Erythroblast (primary cell): ENCODE measurements around the gene UNG.
A peak's percentile ranks its signal among the peaks of the same experiment; 100 is the strongest.
"Not testable (repeated sequence)": the region's sequence is repeated elsewhere in the genome, so short reads cannot be mapped to it uniquely, and the experiment has no call there.

Source experiments
- DNase-seq, 2 experiments: peaks; one replicate each; lab custom pipeline; 2025; lab: John Stamatoyannopoulos, UW
- GATA1 ChIP-seq: IDR thresholded peaks from 2 replicates; pipeline ENCODE4 v1.6.1; 2011; ENCODE audit warnings: low read depth, mild to moderate bottlenecking, control low read depth, low read length, moderate library complexity
- POLR2A ChIP-seq: IDR thresholded peaks from 2 replicates; pipeline ENCODE4 v1.6.1; 2011; ENCODE audit warnings: mild to moderate bottlenecking, low read length

UNG gene

DNA sequence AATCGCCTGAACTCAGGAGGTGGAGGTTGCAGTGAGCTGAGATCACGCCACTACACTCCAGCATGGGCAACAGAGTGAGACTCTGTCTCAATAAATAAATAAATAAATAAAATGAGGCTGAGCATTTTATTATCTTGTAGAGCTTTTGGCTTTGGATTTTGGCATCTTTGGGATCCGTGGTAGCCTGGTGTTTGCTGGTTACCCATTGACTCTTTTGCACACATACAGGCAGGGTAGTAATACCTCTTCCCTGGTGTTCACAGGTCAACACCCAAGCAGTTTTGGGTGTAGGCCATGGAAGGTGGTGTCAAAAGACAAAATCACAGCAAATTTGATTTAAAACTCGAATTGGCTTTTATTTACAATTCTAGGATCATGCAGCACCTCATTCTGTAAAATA is 46.8 kb downstream of the UNG start:
- no peak for DNase-seq
- no peak for TF ChIP-seq GATA1
- no peak for TF ChIP-seq POLR2A

DNA sequence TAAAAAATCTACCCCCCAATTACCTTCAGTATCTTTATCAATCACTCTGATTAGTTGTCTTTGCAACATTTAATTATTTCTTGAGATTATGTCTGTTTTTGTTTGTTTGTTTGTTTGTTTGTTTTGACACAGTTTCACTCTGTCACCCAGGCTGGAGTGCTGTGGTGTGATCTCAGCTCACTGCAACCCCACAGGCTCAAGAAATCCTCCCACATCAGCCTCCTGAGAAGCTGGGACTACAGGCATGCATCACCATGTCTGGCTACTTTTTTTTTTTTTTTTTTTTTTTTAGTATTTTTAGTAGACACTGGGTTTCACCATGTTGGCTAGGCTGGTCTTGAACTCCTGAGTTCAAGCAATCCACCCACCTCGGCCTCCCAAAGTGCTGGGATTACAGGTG is 49.7 kb downstream of the UNG start:
- DNase-seq, result not testable (repeated sequence)

DNA sequence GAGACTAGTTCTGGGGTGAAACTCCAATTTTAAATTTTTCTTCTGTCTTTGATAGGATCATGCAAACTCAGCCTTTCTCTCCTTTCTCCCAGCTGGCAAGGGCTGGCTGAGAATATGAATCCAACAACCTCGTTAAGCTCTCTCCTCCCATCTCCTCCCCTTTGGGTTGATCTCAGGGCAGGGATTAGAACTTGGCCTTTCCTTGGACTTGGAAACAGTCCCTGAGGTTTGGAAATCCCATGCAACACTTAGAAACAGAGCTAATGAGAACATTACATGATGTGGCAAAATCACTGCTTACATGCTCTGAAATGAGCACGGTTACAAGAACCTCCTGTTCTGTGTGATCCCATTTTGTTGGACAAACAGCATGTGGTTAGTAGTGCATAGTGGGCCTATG is 50.6 kb downstream of the UNG start:
- no peak for DNase-seq
- TF ChIP-seq GATA1, result no peak
- TF ChIP-seq POLR2A, result no peak

DNA sequence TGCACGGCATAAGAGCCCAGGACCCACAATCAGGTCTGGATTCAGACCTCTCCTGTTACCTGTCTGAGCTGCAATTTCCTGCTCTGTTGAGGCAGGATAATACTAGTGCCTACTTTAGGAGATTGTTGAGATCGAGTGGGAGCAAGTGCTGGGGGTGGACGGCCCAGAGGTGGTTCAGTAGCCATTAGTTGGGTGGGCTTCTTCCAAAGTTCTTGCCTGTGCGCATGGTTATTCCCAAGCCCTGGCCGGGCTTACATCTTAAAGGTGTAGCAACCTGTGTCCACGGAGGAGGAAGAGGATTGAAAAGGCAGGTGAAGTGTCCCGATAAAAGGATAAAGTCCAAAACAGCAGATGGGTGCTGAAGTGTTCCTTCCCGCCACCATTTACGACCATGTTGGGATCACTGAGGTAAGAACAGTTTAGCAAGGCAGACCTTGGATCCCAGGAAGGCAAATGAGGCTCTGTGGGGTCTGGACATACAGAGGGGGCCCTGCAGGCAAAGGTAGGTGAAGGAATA is 52.8 kb downstream of the UNG start:
- TF ChIP-seq GATA1 (no peak), POLR2A (no peak)

DNA sequence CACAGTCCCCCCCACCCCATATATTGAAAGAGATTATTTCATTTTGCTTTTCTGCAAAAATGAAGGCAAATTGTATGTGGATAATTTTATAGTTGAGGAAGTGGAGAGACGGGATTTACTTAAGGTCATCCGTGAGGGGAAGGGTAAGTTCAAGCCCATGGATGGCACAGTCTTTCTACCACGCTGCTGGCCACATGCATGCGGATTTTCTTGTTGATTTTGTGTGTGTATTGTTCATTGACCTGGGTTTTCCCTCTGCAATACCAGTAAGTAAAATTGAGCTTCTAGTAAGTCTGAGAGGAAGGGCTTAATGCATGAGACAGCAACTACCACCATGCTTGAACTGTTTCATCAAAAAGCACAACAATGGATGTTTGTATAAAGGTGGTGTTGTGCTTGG is 54.1 kb downstream of the UNG start:
- TF ChIP-seq GATA1, result no peak
- no peak for TF ChIP-seq POLR2A
- no peak for DNase-seq

More for the DNA sequence above, 52.8 kb downstream of the UNG start:
- DNase-seq, result no peak

DNA sequence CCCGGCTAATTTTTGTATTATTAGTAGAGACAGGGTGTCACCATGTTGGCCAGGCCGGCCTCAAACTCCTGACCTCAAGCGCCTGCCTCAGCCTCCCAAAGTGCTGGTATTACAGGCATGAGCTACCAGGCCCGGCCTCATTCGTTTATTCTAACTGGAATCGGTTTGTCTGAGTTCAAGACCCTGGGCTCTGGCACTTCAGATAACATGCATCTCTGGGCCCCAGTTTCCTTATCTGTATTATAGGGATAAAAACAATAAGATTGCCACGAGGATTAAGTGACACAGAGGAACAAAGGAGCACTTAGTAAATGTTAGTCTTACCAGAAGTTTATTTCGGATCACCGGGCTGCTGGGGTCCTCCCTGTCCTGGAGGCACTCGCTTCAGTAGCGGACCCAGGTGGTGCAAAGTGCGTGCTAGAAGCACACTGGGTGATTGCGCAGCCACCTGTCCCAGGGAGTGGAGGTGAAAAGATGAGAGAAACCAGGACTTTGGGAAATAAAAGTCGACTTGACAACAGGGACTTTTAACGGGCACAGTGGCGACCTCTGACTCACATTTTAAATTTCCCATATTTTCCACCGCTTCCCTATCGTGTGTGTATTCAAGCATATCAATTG is 56.5 kb downstream of the UNG start:
- DNase-seq, result peak; percentile 65 to 87
- TF ChIP-seq POLR2A (no peak), GATA1 (no peak)

DNA sequence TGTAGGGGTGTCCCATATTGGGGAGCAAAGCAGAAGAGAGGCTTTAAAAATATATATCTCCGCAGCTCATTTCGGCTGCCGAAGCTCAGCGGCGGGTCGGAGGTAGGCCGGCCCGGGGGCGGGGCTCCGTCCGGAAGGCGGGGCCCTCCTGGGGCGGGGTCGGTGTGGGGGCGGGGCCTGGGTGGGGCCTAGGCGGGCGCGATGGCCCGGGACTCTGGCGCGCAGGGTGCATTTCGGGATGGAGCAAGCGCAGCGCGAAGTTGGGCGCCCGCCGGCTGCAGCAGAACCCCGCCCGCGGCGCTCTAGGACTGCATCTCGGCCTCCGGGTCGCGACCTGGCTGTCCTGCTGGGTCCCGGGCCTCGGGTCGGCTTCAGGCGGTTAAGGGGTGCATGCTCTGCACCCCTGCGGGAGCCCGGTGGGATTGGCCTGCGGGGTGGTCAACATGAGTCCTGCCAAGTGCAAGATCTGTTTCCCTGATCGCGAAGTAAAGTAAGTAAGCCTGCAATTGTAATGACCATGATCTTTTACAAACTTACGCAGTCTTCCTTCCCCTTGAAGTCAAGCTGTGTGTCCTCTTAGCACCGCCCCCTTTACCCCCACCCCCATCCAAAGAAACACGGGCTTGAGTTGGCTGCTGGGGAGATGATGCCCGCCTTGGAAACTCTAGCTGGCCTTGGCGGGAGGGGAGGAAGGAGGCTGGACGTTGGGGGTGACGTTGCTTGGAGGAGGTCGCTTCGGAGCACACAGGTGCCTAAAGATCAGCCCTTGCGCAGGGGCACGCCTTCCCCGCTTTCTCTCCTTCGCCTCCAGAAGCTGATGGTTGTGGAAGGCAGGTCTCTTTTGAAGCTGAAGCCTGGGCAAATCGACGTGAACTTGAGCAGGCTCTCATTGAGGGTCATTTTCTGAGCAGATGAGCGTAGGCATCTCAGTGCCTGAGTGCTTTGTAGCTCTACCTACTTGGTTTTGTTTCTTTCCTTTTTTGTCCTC is 57.3 kb downstream of the UNG start:
- TF ChIP-seq POLR2A, result no peak
- TF ChIP-seq GATA1, result no peak
- peak; percentile 91 to 92 for DNase-seq

DNA sequence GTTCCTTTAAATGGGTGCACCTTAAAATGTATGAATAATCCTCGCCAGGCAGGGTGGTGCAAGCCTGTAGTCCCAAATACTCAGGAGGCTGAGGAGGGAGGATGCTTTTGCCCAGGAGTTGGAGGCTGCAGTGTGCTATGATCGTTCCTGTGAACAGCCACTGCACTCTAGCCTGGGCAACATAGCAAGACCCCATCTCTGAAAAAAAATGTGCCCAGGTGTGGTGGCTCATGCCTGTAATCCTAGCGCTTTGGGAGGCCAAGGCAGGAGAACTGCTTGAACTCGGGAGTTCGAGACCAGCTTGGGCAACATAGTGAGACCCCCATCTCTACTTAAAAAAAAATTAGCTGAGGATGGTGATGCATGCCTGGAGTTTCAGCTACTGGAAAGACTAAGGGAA is 58.6 kb downstream of the UNG start:
- DNase-seq, result no peak
- no peak for TF ChIP-seq GATA1
- TF ChIP-seq POLR2A, result no peak

DNA sequence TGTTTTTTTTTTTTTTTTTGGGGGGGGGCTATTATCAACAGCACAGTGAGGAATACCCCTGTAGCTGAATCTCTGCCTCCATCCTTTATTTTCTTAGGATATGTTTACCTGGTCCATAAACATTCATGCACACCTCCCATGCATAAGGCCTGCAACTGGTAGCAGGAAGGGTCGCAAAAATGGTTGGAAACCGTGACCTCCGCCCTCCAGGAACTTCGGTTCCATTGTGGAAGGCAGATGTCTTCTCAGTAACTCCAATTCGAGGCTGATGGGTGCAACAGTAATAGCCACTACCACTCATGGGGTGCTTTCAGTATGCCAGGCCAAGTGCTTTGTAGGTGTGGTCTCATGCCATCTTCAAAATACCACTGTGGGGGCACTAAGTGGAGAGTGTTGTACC is 59.2 kb downstream of the UNG start:
- TF ChIP-seq GATA1 (no peak), POLR2A (no peak)
- DNase-seq, result no peak

DNA sequence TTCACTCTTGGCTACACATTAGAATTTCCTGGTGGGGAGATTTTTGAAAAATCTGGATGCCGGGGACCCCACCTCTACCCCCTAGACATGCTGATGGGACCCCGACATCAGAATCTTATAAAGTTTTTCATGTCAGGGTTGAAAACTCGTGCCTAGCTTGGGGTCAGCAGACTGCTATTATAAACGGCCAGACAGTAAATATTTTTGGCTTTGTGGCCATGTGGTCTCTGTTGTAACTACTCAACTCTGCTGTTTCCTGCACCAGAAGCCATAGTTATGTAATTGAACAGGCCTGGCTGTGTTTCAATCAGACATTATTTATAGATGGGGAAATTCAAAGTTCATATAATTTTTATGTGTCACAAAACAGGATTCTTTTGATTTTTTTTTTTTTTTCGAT is 60.6 kb downstream of the UNG start:
- TF ChIP-seq GATA1 (no peak), POLR2A (no peak)
- no peak for DNase-seq

DNA sequence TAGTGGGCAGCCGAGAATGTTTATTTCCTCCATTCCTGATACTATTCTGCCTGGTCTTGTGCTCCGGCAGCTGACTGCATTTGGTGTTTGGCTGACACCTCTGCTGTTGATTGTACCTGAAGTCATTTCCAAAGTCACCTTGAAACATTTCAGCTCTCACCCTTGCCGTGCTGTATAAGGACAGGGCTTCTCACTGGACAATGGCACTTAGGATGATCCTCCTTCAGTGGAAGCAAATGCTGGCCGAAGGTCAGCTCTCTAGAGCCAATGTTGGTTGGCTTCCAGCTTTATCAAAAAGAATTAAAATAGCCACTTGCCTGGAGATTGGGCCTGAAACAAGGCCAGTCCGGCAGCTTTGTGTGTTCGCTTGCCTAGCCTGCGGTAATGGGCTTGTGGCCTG is 63.0 kb downstream of the UNG start:
- DNase-seq, result no peak
- TF ChIP-seq GATA1 (no peak), POLR2A (no peak)
